IPS-18a (cell line): Measurements from ENCODE around the gene MSANTD7.
A peak's percentile ranks its signal among the peaks of the same experiment; 100 is the strongest.
"Not testable (repeated sequence)": the region's sequence is repeated elsewhere in the genome, so short reads cannot be mapped to it uniquely, and the experiment has no call there.

Experiments used
- H3K27ac ChIP-seq: one replicate; pipeline ENCODE4 v1.5.1; 2013; ENCODE audit warnings: low read length
- H3K27me3 ChIP-seq: one replicate; pipeline ENCODE4 v1.6.1; 2013; ENCODE audit warnings: mild to moderate bottlenecking, low read length; ENCODE audit not compliant: control insufficient read depth, insufficient read depth
- H3K36me3 ChIP-seq: one replicate; pipeline ENCODE4 v1.6.1; 2013; ENCODE audit warnings: low read depth, low read length; ENCODE audit not compliant: control insufficient read depth
- H3K4me1 ChIP-seq: one replicate; pipeline ENCODE4 v1.6.1; 2013; ENCODE audit warnings: low read depth, low read length; ENCODE audit not compliant: control insufficient read depth
- H3K4me3 ChIP-seq: one replicate; pipeline ENCODE4 v1.5.1; 2013; ENCODE audit warnings: low read length
- H3K9ac ChIP-seq: one replicate; pipeline ENCODE4 v1.6.1; 2013; ENCODE audit warnings: mild to moderate bottlenecking, low read length, moderate library complexity
- H3K9me3 ChIP-seq: one replicate; pipeline ENCODE4 v1.6.1; 2013; ENCODE audit warnings: low read depth, low read length; ENCODE audit not compliant: control insufficient read depth

Gene MSANTD7, protein sequence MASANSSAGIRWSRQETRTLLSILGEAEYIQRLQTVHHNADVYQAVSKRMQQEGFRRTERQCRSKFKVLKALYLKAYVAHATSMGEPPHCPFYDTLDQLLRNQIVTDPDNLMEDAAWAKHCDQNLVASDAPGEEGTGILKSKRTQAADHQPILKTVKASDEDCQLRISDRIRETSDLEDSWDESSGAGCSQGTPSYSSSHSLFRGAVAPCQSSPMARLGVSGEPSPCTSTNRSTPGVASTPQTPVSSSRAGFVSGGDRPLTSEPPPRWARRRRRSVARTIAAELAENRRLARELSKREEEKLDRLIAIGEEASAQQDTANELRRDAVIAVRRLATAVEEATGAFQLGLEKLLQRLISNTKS

DNA sequence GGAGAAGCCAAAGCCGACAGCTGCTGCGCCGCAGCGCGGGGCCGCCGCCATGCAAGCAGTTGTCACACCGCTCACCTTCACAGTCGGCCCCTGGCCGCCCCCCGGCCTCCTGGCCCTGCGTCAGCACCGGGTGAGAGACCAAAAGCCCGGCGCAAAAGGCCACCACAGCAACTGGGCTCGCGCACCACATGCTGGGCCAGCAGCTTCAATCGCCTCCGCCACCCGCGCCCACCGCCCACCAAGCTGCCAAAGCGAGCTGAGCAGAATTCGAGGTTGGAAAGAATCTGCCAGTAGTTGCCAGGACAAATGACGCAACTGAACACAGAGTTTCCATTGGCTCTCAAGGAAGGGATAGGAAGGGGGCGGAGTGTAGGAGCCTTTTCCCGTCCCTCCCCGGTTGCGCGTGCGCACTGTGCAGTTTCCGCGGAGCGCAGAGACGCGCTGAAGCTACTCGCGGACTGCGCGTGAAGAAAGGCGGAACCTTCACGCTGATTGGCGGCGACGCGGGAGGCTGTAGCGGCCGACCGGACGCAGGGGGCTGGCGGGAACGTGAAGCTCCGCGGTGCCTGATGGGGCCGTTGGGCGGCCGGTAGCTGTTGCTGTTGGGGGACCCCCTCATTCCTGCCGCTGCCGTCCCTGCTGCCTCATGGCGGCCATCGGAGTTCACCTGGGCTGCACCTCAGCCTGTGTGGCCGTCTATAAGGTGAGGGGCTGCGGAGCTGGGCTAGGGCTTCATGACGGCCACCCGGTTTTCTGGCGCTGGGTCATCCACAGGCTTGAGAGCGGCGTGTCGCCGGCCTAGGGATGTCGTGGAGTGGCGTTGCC, at the start of gene MSANTD7, which contains the start of the genes CDNF and HSPA14:
TSS of gene MSANTD7 (plus strand) at position 550 of the 825 bp plus-strand sequence. CDS start 3,979 bp downstream, outside the sequence.
TSS of gene CDNF (minus strand) at position 281 of the 825 bp plus-strand sequence. CDS start at position 190, 91 bp downstream.
TSS of gene HSPA14 (plus strand) at position 550 of the 825 bp plus-strand sequence. CDS start at position 647, 97 bp downstream.
- Histone ChIP-seq H3K36me3 (peaks cover 30% of the 10 kb centered on the region), H3K4me3 (peak within 1 kb of the TSS; percentile 92), H3K9me3 (no peaks in the 10 kb centered on the region), H3K9ac (peak within 1 kb of the TSS; percentile 96), H3K4me1 (peaks cover 8% of the 10 kb centered on the region), H3K27me3 (no peaks in the 10 kb centered on the region), H3K27ac (peak within 1 kb of the TSS; percentile 79)

DNA sequence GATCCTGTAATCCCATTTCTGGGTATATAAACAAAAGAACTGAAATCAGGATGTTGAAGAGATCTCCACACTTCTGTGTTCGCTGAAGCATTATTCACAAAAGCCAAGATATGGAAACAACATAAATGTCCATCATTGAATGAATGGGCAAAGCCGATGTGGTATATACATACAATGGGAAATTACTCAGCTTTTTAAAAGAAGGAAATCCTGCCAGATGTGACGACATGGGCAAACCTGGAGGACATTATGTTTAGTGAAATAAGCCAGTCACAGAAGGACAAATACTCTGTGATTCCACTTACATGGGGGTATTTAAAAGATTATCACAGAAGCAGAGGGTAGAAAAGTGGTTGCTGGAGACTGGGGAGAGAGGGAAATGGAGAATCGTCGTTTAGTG, 39.5 kb upstream of the MSANTD7 start:
- Histone ChIP-seq H3K27me3 (no peaks in the 10 kb centered on the region), H3K36me3 (no peaks in the 10 kb centered on the region), H3K9me3 (no peaks in the 10 kb centered on the region), H3K4me3 (no peak overlapping the region), H3K27ac (no peak overlapping the region), H3K9ac (no peak overlapping the region), H3K4me1 (no peaks in the 10 kb centered on the region)

- no peaks in the 10 kb centered on the region for H3K36me3 ChIP-seq
- H3K9ac ChIP-seq: no peak overlapping the region
- H3K27ac ChIP-seq: no peak overlapping the region
- no peaks in the 10 kb centered on the region for H3K9me3 ChIP-seq
- H3K4me1 ChIP-seq: no peaks in the 10 kb centered on the region
- no peaks in the 10 kb centered on the region for H3K27me3 ChIP-seq
- no peak overlapping the region for H3K4me3 ChIP-seq
Observed at GRCh38 chr10:14800397-14800796, 37.7 kb upstream of the MSANTD7 start.

GRCh38 chr10:14801723-14802122, 36.4 kb upstream of the MSANTD7 start:
- H3K4me3 ChIP-seq: no peak overlapping the region
- H3K4me1 ChIP-seq: no peaks in the 10 kb centered on the region
- H3K27me3 ChIP-seq: no peaks in the 10 kb centered on the region
- no peak overlapping the region for H3K9ac ChIP-seq
- no peaks in the 10 kb centered on the region for H3K9me3 ChIP-seq
- H3K36me3 ChIP-seq: no peaks in the 10 kb centered on the region
- no peak overlapping the region for H3K27ac ChIP-seq

DNA sequence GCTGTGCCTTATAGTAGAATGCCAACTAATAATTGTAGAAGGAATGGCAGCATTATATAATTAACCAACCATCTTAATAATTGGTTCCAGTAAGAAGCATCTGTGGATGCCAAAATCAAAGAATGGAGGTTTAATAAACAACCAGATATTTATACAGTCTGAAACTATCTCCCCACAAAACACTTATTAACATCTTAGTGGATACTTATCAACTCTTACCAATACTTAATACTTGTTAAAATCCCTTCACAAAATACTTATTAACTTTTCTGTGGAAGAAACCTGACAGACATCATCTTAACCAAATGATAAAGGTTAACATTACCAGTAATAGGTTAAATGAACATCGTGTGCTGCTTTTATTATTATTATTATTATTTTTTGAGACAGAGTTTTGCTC, 34.3 kb upstream of the MSANTD7 start:
- Histone ChIP-seq H3K4me1 (no peaks in the 10 kb centered on the region), H3K9ac (no peak overlapping the region), H3K4me3 (no peak overlapping the region), H3K9me3 (no peaks in the 10 kb centered on the region), H3K27ac (no peak overlapping the region), H3K27me3 (no peaks in the 10 kb centered on the region), H3K36me3 (no peaks in the 10 kb centered on the region)

DNA sequence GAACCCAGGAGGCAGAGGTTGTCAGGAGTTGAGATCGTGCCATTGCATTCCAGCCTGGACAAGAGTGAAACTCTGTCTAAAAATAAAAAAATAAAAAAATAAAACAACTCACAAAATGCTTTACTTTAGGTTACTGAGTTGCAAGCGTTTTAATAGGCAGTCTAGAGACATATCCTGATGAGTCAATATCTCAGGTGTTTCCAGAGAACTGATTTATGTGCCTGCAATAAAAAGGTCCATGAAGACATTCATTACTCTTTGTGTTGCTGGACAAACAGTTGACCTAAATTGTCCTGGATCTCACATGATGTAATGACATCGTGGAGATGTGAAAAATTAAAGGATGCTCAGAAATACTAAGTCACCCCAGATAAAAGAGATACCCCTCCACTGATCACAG, 31.8 kb upstream of the MSANTD7 start:
- Histone ChIP-seq H3K4me3 (no peak overlapping the region), H3K9me3 (no peaks in the 10 kb centered on the region), H3K36me3 (no peaks in the 10 kb centered on the region), H3K9ac (no peak overlapping the region), H3K27me3 (no peaks in the 10 kb centered on the region), H3K27ac (no peak overlapping the region), H3K4me1 (no peaks in the 10 kb centered on the region)

DNA sequence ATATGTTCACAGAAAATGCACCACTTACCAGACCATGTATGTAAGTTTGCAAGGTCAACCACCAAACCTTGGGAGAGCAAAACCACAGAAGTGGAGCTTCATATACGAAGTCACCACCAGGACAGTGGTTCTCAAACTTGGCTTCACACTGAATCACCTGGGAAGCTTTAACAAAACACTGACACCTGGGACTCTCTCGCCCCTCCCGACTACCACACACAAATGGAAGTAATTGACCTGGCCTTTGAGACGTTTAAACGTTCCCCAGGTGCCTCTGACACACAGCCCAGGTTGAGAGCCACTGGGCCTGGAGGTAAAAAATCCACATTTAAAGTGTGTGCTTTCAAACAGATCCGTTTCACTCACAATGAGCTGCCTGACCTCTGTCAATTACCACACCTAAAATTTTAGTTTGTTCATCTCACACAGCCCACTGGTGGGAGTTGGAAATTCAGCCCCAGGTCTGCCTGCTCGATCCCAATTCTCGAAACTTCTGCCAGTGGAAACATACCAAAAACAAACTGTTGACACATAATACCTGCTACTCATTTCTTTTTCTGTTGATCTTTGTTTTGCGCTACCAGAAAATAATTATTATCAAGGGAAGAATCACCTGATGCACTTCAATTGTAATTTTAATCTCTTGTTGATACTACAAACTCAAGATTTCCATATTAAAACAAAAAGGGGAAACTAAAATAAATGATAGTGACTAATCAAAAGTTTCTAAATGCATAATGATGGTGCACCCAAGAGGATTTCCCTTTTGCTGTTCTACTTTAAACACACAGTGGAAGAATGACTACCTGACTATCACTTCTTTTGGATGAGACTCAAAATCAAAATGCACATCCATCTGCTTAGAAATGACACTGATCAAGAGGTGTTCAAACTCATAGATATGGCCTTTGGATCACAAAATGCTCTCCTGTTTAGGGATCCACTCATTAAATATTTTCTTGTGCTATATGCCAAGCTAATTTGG, 26.8 kb upstream of the MSANTD7 start:
- Histone ChIP-seq H3K4me1 (no peaks in the 10 kb centered on the region), H3K27ac (no peak overlapping the region), H3K36me3 (no peaks in the 10 kb centered on the region), H3K4me3 (no peak overlapping the region), H3K27me3 (no peaks in the 10 kb centered on the region), H3K9ac (no peak overlapping the region), H3K9me3 (no peaks in the 10 kb centered on the region)

DNA sequence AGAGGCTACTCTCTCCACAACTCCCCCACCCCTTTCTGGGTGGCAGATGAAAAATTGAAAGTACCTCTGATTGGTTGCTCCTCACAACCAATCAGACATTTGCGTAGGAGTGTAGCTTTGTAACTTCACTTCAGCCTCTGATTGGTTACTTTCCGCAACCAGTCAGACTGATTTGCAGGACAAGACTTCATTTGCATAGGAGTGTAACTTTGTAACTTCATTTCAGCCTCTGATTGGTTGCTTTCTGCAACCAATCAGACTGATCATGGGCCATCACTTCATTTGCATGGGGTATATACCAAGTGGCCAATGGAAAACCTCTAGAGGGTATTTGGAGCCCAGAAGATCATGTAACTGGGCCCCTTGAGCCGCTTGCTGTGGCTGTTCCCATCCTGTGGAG, 25.8 kb upstream of the MSANTD7 start:
- Histone ChIP-seq H3K4me1 (no peaks in the 10 kb centered on the region), H3K27me3 (no peaks in the 10 kb centered on the region), H3K27ac (no peak overlapping the region), H3K36me3 (no peaks in the 10 kb centered on the region), H3K4me3 (no peak overlapping the region), H3K9ac (no peak overlapping the region), H3K9me3 (no peaks in the 10 kb centered on the region)

GRCh38 chr10:14815681-14816080, 22.4 kb upstream of the MSANTD7 start:
- H3K9ac ChIP-seq: no peak overlapping the region
- H3K27ac ChIP-seq: no peak overlapping the region
- H3K9me3 ChIP-seq: no peaks in the 10 kb centered on the region
- no peak overlapping the region for H3K4me3 ChIP-seq
- H3K36me3 ChIP-seq: no peaks in the 10 kb centered on the region
- peaks cover 2% of the 10 kb centered on the region for H3K4me1 ChIP-seq
- H3K27me3 ChIP-seq: no peaks in the 10 kb centered on the region

DNA sequence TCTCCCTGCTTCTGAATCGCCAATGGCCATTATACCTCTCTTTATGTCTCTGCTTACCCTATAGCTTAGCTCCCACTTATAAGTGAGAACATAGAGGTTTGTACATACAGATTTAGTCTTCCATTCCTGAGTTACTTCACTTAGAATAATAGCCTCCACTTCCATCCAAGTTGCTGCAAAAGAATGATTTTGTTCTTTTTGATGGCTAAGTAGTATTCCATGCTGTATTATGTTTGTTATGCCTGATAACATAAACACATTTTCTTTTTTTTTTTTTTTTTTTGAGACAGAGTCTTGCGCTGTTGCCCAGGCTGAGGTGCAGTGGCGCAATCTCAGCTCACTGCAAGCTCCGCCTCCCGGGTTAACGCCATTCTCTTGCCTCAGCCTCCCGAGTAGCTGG, 21.4 kb upstream of the MSANTD7 start:
- not testable (repeated sequence) for H3K9me3 ChIP-seq, H3K9ac ChIP-seq, H3K4me3 ChIP-seq, H3K36me3 ChIP-seq, H3K27ac ChIP-seq, H3K27me3 ChIP-seq, H3K4me1 ChIP-seq
